Measurements from ENCODE around the gene PCNT.
"Not testable (repeated sequence)": the region's sequence is repeated elsewhere in the genome, so short reads cannot be mapped to it uniquely, and the experiment has no call there.

PCNT gene

GRCh38 chr21:46427516-46427915 lies 103.6 kb downstream of the PCNT start:
- DNase-seq (ENCODE audit: low spot score) = no peak

DNA sequence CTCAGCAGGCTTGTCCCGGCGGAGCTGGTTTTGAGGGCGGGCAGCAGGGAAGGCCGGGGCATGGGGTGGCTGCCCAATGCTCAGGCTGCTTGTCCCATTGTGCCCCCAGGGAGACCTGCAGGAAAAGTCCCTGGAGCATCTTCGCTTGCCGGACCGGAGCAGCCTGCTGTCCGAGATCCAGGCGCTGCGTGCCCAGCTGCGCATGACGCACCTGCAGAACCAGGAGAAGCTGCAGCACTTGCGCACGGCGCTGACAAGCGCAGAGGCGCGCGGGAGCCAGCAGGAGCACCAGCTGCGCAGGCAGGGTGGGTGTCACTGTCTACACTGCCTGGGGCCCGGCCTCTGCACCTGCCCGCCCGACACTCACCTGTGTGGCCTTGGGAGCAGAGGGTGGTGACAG lies 104.3 kb downstream of the PCNT start:
- DNase-seq (ENCODE audit: low spot score) = no peak

DNA sequence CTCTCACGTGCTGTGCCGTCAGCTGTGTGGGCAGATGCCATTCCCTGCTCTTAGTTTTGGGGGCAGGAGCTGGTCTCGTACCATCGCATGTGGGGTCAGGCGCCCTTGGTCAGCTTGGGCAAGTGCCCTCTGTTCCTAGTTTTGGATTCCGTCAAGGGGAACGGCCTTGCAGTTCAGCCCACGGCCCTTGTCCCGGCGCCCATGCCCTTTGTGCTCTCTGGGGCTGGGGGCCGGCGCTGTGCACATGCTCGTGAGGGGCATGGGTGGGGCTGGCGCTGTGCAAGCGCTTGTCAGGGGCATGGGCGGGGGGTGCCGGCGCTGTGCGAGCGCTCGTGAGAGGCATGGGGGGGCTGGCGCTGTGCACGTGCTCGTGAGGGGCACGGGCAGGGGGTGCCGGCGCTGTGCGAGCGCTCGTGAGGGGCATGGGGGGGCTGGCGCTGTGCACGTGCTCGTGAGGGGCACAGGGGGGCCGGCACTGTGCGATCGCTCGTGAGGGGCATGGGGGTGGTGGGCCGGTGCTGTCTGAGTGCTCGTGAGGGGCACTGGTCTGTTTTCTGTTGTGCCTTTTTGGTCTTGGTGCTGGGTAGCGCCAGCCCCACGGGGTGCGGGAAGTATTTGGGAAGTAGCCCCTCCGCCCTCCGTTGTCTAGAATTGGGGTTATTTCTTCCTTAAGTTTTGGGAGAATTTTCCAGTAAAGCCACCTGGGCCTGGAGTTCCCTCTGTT lies 105.2 kb downstream of the PCNT start:
- no peak for DNase-seq (ENCODE audit: low spot score)

- DNase-seq (ENCODE audit: low spot score) = no peak
Observed at GRCh38 chr21:46429754-46430681, 106.1 kb downstream of the PCNT start.

DNA sequence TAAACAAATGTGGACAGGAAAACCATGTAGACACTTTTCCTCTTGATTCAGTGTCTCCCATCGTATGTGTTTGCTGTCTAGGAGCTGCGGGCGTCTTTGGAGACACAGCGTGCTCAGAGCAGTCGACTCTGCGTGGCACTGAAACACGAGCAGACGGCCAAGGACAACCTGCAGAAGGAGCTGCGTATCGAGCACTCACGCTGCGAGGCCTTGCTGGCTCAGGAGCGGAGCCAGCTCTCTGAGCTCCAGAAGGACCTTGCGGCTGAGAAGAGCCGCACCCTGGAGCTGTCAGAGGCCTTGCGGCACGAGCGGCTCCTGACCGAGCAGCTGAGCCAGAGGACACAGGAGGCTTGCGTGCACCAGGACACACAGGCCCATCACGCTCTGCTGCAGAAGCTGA lies 107.5 kb downstream of the PCNT start:
- DNase-seq (ENCODE audit: low spot score) = no peak

DNA sequence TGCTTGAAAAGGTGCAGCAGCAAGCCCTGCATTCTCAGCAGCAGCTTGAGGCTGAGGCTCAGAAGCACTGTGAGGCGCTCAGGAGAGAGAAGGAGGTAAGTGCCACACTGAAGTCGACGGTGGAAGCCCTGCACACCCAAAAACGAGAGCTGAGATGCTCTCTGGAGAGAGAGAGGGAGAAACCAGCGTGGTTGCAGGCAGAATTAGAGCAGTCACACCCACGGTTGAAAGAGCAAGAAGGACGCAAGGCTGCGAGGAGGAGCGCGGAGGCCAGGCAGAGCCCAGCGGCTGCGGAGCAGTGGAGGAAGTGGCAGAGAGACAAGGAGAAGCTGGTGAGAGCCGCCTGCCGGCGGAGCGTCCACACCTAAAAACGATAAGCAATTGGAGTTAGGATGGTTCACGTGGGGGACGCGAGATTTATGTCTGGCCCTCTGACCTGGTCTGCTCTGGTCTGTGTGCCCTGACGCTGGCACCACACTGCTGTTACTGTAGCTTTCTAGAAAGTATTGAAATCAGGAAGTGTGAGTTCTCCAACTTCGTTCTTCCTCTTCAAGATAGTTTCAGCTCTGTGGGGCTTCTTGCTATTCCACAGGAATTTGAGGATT lies 108.0 kb downstream of the PCNT start:
- DNase-seq (ENCODE audit: low spot score) = peak; percentile 63

GRCh38 chr21:46433116-46433515 lies 109.2 kb downstream of the PCNT start:
- not testable (repeated sequence) for DNase-seq (ENCODE audit: low spot score)

- DNase-seq (ENCODE audit: low spot score) = peak; percentile 40
Observed at GRCh38 chr21:46434322-46434958, 110.5 kb downstream of the PCNT start.

DNA sequence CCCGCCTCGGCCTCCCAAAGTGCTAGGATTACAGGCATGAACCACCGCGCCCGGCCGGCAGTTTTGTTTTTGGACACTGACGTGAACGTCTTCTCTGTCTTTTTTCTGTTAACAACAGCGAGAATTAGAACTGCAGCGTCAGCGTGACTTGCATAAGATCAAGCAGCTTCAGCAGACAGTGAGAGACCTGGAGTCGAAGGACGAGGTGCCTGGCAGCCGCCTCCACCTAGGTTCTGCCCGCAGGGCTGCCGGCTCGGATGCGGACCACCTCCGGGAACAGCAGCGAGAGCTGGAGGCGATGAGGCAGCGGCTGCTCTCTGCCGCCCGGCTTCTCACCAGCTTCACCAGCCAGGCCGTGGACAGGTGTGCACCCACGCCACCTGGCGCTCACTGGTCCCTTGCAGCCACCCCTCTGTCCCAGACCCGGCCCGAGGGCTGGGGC lies 111.9 kb downstream of the PCNT start:
- DNase-seq (ENCODE audit: low spot score) = no peak

DNA sequence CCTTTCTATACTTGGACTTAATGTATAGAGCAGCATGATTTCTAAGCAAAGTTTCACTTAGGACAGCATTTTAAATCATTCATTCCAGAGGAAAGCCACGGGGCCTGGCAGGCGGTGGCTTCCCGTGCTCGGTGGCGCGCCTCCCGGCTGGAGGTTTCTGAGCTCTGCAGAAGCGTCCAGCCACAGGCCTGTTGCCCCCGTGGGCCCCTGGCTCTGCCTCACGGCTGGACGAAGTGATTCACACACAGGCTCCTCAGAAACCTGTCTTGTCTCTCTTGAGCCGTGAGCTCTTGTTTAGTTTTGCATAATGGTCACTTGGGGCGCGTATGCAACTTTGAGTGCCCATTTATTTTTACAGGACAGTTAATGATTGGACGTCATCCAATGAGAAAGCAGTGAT lies 112.7 kb downstream of the PCNT start:
- DNase-seq (ENCODE audit: low spot score) = no peak

DNA sequence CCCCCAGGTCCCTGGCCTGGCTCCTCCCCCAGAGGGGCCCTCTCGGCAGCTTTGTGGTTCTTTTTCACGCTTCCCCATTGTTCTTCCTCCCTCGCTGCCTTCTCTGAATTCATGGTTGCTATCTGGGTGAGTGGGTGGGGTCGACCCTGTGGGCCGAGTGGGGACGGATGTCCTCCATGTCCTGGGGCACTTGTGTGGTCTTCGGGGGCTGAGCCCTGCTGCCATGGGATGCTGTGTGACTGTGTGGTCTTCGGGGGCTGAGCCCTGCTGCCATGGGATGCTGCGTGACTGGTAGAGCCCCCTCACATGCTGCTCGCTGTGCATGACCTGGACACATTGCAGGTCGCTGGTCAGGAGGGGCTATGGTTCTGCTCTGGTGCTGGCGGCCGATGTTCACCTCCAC lies 113.1 kb downstream of the PCNT start:
- DNase-seq (ENCODE audit: low spot score) = no peak

DNA sequence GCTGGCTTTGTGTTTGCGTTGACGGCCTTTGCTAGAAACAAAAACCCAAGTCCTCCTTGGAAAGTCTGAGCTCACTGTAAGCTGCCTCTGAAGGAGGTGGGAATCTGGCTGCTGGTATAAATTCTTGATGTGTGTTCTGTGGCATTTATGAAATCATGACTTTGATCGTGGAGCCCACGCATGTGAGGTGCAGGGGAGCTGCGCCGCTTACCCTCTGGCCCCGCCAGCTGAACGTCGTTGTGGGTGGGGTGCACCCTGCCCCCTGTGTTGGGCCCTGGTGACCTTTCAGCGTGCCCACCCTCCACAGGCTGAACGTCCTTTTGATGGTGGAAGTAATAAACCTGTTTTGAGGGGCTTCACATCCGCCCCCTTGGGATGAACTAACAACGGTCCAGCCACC lies 113.6 kb downstream of the PCNT start:
- DNase-seq (ENCODE audit: low spot score) = no peak

GRCh38 chr21:46438241-46438640 lies 114.3 kb downstream of the PCNT start:
- DNase-seq (ENCODE audit: low spot score) = no peak

- DNase-seq (ENCODE audit: low spot score) = no peak
Observed at GRCh38 chr21:46439906-46440305, 116.0 kb downstream of the PCNT start.

DNA sequence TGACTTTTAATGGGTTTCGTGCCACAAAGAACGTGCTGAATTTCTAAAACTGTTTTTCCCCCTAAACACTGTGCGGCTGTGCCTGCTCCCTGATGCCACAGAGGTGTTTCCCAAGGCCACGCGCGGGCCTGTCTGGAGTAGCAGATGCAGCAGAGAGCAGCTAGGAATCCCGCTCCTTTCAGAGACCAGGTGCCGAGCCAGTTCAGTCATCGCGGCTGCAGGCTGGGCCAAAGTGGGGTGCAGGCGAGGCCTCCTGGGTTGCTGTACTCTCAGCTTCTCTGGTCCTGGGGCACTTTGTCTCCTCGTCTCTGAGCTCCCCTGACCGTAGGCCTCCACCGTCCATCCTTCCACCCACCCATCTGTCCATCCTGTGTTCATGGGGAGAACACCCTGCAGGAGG lies 117.4 kb downstream of the PCNT start:
- no peak for DNase-seq (ENCODE audit: low spot score)

- no peak for DNase-seq (ENCODE audit: low spot score)
Observed at GRCh38 chr21:46441961-46442498, 118.1 kb downstream of the PCNT start.

- DNase-seq (ENCODE audit: low spot score) = peak; percentile 52
Observed at GRCh38 chr21:46442938-46443337, 119.0 kb downstream of the PCNT start.

DNA sequence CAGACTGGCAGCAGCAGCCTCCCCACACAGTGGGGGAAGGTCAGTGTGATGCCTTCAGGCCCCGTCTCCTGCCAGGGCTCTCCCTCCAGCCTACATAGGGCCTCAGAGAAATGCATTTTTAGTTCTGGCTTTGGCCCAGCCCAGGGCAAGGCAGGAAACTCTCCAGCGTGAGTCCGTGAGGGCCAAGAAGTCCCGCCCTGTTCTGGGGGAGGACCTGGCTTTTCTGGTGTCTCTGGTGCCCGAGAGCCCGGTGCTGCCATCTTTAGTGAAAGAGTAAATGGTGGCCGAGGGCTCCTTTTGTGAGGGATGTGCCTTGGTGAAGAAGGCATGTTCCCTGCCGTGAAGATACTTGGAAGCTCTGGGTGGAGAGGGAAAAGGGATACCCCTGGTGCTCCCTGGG lies 120.0 kb downstream of the PCNT start:
- no peak for DNase-seq (ENCODE audit: low spot score)

- no peak for DNase-seq (ENCODE audit: low spot score)
Observed at GRCh38 chr21:46448108-46448507, 124.2 kb downstream of the PCNT start.

- not testable (repeated sequence) for DNase-seq (ENCODE audit: low spot score)
Observed at GRCh38 chr21:46448855-46449254, 124.9 kb downstream of the PCNT start.

DNA sequence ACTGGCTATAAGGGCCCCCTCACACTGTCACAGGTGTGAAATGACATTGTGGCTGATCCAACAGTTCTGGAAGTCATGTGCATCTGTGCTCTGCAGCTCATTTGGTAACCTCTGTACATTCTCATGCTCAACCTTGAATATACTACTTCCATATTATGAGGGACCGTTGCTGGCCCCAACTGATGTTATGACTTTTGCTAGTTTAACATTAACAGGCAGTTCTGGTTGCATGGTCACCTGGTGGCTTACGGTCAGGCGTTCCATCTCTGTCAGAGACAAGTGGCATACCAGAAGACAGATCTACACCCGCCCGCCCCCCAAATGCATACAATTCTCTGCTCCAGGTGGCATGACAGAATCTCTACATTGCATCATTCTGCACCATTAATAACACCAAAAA lies 128.8 kb downstream of the PCNT start:
- no peak for DNase-seq (ENCODE audit: low spot score)

- DNase-seq (ENCODE audit: low spot score) = no peak
Observed at GRCh38 chr21:46454142-46454541, 130.2 kb downstream of the PCNT start.

Measured in globus pallidus (tissue), 1 donor.